ENCODE results near the gene STRN.
"Not testable (repeated sequence)": the region's sequence is repeated elsewhere in the genome, so short reads cannot be mapped to it uniquely, and the experiment has no call there.

STRN gene

DNA sequence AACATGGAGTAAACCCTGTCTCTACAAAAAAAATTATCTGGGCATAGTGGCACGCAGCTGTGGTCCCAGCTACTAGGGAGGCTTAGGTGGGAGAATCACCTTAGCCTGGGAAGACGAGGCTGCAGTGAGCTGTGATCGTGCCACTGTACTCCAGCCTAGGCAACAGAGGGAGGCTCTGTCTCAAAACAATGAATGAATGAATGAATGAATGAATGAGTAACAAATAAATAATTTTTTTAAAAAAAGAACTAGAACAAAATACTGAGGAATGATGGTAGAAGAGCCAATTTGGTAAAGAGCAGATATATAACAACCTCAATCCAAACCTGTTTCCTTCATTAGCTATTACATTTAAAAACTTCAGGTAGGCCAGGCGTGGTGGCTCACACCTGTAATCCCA is 60.1 kb downstream of the STRN start:
- no peak for DNase-seq

DNA sequence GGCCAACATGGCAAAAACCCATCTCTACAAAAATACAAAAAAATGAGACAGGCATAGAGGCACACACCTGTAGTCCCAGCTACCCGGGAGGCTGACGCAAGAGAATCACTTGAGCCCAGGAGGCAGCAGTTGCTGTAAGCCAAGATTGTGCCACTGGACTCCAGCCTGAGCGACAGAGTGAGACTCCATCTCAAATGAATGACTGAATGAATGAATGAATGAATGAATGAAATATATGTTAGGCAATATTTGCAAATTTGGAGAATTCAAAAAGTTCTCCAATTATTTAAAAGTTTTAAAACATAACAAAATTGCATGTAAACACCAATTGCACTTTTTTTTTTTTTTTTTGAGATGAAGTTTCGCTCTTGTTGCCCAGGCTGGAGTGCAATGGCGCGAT is 61.7 kb downstream of the STRN start:
- no peak for DNase-seq

DNA sequence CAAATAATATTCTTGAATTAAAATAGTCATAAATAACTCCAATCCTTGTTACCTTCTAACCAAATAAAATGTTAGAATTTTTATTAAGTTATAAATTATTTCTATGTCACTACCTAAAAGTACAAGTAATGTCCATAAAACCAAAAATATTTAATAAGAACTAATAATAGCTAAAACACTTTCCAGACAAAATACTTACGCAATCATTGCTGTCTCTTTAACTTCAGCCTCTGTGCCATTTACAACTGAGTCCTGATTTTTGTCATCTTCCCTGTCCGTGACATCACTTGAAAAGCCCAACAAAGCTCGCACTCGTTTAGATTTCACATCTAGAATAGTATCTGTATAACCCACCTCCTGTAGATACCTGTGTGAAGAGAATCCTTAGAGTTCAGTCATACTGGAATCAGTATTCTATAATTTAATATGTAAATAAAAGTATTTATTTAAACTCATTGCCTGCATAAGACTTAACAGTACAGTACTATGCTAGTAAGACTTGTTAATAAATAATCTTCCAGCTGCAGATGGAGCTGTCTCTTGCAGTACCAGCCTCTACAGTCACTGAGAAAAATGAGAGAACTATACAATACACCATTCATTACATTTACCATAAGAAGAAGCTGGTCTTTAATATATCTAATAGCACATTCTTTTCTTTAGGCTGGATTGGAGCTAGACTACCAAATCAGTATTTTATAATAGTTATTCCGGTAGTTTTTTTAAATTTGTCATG is 63.8 kb downstream of the STRN start:
- no peak for DNase-seq

DNA sequence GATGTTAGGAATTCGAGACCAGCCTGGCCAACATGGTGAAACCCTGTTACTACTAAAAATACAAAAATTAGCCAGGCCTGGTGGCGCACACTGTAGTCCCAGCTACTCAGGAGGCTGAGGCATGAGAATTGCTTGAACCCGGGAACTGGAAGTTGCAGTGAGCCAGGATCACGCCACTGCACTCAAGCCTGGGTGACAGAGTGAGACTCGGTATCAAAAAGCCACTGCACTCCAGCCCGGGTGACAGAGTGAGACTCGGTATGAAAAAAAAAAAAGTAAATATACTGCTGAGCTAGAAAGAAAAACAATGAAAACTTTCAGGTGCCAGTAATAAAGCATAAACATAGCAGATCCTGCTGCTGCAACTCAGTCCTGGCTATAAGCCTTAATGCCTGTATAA is 73.5 kb downstream of the STRN start:
- no peak for DNase-seq

DNA sequence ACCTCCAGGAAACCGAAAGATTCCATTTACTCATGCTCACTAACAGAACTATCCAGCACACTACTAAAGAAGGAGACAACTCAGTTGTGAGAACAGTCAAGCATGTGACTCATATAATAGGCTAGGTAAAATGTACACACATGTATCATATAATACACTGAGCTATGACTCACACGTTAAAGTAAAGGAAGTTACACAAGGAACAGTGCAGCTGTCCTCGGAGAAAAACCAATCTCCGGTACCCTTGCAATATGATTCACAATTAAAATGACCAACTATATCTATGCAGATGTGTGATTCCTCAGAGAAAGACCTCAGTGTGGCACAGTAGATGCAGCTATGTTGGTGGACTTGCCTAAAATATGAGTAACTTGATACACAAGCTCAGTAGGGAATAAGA is 76.5 kb downstream of the STRN start:
- no peak for DNase-seq

DNA sequence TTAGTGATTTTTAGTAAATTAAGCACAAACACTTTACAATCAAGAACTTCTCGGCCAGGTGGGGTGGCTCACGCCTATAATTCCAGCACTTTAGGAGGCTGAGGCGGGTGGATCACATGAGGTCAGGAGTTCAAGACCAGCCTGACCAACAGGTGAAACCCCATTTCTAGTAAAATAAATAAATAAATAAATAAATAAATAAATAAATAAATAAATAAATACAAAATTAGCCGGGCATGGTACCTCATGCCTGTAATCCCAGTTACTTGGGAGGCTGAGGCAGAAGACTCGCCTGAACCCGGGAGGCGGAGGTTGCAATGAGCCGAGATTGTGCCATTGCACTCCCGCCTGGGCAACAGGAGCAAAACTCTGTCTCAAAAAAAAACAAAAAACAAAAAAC is 79.2 kb downstream of the STRN start:
- not testable (repeated sequence) for DNase-seq

DNA sequence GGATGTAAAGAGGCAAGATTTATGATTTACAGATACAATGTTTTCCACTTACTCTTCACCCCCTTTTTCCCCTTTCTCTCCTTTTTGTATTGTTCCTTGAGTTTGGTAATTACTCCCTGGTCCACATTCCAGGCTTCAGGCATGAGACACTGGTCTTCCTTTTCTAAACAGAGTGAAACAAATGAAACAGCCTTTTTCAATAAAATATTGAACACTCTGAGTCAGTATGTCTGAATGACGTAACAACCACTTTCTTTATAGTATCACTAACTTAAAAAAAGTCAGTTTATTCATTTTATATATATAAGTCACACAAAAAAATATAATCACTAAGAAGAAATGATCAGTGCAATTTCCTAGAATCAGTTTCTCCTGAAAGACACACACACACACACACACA is 79.7 kb downstream of the STRN start:
- DNase-seq = no peak

DNA sequence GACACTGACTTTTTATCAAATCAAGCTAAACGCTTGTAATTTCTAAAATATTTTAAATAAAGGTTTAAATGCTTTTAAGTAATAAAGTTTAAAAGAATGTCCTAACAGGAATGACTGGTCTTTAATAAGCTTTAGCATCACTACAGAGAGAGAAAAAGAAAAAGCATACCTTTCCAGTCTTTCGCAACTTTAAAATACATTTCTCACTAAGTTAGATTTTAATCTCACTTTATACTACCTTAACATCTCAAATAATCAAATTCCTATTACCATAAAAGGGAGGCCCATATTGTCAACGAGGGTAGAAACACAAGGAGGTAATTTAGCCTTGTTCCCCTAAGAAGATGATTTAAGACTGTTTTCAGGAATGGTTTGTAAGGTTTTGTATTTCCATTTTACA is 80.7 kb downstream of the STRN start:
- DNase-seq = no peak

DNA sequence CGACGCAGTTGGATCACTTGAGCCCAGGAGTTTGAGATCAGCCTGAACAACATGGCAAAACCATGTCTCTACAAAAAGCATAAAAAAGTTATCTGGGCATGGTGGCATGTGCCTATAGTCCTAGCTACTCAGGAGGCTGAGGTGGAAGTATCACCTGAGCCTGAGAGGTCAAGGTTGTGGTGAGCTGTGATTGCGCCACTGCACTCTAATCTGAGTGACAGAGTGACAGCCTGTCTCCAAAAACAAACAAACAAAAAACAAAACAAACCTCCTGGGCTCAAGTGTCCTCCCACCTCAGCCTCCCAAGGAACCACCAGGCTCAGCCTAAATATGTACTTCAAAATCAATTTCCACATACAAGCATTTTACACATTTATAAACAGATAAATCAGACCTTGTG is 83.8 kb downstream of the STRN start:
- DNase-seq = no peak

DNA sequence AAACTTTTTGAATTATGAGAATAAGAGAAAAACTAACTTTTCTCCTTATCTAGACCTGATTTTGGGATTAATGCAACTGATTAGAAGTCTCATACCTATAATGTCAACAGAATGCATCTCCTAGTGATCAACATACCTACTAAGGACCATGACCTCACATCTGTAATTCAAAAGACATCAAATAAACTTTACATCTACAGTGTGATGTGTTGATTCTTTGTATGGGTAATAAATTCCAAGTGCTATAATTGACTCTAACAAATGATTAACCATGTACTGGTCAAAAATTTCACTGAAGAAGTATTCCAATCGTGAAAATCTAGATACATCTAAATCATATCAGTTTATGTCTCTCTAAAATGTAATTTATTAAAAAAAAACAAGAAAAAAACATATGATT is 84.5 kb downstream of the STRN start:
- no peak for DNase-seq

DNA sequence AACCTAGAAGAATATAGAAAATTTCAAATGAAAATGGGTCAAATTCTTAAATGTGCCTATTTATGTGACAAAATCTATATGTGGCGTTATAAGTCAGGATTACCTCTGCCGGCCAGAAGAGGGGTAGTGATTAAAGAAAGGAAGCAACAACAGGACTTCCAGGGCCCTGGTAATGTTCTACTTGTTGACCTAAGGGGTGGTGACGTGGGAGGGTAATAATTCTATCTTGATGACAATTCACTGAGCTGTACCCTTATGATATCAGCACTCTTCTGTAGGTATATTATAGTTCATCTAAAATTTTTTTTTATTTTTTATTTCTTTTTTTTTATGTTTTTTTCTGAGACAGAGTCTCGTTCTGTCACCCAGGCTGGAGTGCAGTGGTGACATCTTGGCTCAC is 87.9 kb downstream of the STRN start:
- DNase-seq = no peak

DNA sequence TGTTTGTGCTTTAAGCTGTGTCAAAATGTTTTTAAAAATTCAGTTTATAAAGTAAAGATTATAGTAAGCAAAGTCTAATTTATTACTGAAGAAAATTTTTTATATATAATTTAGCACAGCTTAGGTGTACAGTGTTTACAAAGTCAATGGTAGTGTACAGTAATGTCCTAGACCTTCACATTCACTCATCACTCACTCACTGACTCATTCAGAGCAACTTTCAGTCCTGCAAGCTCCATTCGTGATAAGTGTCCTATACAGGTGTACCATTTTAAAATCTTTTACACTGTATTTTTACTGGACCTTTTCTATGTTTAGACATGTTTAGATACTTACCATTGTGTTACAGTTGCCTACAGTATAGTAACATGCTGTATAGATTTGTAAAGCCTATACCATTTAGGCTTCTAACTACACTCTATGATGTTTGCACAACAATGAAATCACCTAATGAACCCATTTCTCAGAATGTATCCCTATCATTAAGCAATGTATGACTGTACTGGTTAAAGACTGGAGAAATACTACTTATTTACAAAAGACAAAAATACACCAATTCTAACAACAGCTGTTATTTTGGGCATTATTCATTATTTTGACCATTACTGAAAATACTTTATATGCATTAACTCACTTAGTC is 95.1 kb downstream of the STRN start:
- no peak for DNase-seq

DNA sequence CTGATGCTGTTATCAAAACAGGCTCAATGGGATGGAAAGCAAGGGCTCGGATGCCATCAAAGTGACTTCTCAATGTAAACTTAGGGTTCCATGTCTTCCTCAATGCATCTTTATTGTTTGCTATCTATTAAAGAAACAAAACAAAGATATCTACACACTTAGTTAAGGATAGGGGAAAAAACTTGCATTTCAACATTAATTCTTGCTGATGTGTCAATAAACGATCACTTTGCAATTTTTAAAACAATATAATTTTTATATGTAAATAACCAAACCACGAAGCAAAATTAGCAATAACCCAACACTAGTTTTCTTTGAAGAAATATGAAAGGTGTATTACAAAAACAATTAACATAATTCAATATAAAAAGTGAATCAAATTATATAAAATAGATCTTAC is 96.7 kb downstream of the STRN start:
- no peak for DNase-seq

DNA sequence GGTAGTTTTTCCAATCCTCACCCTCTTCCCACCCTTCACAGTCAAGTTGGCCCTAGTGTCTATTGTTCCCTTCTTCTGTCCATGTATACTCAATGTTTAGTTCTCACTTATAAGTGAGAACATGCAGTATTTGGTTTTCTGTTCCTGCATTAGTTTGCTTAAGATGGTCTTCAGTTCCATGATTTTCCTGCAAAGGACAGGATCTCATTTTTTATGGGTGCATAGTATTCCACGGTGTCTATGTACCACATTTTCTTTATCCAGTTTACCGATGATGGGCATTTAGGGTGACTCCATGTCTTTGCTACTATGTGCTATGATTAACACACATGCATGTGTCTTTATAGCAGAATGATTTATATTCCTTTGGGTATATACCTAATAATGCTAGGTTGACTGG is 104.4 kb downstream of the STRN start:
- no peak for DNase-seq

DNA sequence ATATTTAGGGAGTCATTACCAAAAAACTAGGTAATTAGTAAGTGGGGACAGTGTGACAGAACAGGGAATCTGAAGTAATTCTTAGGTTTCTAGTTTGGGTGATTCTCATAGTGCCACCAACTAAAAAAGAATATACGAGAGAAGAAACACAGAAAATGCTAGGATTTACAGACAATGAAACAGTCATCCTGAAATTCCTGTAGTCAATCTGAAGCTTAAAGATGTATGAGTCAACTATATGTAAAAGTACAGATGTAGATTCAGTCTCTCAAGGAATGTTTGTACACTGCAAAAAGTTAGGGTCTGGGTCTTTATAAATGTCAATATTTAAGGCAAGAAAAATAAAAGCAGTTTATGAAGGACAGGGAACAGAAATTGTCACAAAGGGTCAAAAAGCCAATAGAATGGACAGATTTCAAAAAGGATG is 107.0 kb downstream of the STRN start:
- no peak for DNase-seq

DNA sequence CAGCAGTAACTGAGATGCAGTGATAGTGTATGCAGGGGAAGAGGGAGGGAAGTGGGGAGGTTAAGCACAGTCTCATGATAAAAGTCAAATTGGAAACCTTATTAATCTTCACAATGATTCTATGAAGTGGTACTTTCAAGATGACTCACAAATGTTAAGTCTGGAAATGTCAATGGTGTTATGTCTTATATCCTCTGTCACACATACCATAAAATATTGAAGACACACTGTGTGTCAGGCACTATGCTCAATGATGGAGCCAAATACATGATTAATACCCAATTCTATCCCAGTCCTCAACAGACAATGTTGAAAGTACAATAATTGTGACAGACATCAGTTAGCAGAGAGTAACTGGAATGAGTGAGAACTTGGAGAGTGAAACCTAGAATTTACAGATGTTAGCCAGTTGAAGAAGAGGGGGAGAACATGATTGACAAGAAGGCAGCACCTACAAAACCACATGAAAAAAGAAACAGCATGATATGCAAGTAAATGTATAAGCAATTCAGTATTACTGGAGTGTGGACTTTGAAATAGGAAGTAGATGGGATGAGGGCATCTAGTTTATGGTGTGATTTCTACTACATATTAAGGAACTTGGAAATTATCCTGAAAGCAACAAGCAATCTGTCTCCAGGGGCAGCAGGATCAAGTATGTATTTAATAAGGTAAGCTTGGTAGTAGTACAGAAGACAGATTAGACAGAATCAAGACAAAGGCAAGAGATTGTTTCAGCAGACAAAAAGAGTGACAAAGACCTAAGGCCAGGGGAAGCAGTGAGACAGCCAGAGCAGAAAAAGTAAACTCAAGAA is 107.6 kb downstream of the STRN start:
- DNase-seq = no peak

DNA sequence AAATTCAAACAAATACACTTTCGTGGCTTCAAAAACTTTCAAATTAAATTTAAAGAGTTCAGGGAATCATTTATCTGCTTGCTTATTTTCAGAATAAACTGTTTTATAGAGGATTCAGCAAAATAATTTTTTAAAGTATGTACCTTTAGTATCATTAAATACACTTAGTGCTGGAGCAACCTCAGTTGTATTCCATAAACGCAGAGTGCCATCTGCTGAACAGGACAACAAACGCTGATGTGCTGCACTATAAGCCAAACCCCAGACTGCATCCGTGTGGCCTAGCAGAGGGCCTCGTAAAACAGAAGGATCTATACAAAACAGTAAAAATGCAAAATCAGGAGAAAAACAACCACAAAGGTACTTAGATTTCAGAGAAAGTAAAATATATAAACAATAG is 108.6 kb downstream of the STRN start:
- DNase-seq = no peak

DNA sequence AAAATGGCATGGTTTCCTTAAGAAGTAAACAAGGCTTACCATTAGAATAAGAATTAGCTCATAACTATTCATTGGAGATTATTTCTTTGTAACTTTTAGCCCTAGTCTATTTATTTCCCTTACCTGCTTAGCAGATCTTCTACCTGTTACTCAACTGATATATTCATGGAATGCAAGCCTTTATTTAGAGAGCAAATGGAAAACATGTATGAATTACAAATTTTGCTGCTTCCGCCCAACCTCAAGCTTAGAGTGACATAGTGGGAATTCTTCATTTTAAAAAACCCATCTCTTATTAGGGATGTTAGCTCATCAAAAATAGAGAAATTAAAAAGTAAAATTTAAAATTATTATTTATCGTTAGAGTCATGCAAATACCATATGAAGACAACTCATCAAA is 110.9 kb downstream of the STRN start:
- DNase-seq = no peak

DNA sequence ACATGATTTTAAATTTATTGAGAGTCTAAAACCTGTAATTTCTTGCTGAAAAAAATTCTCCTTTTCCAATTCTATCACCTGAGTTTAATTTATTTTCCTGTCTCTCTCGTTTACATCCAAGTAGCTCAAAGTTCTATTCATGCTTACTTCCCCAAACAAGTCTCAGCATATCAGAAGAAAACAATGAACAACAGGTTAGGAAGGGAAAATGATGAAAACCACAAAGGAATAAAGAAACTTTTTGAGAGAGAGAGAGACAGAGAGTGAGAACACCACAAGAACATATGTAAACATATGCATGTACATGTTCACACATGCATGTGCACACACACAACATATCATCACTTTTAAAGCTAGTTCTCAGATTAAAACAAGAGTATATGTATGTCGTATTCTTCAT is 112.1 kb downstream of the STRN start:
- no peak for DNase-seq

DNA sequence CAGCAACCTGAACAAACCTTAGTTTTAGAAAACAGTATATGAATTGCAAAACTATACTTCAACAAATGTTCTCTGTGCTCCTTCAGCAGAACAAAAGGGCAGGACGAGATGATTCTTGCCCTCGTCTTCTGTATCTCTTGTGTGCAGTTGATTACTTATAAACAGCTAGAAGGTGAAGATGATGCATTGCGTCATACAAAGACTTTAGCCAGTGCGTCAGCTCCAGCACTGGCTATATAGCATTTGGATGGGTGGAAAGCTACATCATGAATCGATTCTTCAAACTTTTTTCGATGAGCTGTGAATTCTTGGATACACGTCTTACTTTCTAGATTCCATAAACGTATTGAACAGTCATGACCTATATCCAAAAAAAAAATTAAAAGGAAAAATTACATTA is 117.1 kb downstream of the STRN start:
- no peak for DNase-seq

DNA sequence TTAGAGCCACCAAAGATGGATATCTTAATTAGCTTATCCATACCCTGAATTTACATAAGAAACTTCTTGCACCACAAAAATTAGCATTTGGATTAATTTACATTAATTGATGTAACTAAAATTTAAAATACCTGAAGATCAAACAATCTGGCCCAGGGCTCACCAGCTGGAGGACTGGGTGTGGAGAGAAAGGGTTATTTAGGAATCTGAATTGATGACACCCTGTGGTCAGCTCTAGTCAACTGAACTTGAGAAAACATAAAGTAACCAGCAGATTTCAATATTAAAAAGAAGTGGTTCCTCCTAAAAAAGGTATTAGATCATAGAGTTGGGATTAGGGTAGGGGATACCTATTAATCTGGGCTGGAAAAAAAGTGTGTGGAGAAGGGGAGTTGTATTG is 122.5 kb downstream of the STRN start:
- DNase-seq = no peak

DNA sequence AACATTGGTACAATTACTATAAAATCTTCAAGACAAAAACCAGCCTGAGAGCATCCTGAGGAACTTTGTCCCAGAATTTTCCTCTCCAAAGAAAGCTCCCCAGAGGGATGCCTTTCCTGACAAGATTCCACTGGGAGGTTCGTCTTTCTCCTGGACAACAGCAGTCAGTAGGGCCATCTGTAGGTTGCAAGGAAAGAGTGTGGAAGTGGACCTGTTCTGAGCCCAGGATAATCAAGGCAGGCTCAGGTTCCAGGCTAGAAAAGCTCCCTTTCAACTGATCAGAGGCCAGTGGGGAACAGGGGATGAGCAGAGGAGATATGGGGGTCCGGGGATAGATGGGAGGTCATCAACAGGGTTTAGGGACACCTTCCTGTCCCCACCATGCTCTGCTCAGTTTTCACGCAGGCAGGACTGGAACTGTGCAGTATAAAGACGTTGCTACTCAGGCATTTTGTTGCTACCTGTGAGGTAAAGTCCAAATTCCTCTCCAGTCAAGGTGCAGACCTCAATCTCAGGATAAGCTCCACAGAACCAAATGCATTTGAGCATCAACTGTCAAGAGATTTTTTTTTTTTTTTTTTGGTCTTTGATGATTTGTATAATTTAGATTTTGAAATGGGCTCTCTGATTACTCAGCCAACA is 126.2 kb downstream of the STRN start:
- DNase-seq = no peak

DNA sequence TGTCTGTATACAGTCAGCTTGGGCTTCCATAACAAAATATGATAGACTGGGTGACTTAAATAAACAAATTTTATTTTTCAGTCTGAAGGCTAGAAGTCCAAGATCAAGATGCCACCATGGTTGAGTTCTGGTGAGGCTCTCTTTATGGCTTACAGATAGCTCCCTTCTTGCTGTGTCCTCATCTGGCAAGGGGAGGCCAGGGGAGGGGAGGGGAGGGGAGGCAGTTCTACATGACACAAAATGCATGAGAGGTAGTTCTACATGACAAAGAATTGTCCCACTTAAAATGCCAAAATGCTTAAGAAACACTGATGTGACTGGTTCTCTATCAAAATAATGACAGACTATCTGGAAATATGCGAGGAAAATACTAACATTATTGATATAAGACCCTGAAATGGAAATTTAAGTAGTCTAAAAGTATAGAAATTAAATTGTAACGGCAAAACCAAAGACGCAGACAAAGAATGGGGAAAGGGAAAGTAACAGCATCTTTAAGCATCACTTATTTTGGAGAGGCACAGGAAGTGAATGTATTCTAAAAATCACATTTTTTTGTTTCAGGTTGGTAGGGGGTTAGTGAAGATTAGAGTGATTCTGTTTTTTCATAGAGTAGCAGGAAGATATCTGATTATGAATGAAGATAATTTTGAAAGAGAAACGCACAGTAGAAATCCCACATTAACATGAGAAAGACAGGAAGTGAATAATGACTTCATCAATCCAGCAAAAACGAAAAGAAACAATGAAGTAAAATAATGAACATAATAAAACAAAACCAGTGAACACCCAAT is 131.4 kb downstream of the STRN start:
- DNase-seq = no peak

All from cerebellar nuclear complex (tissue), 1 donor.